WTC11 (cell line): Measurements from ENCODE around the gene ARSB. TPM values are rescaled to one million over a fixed set of nuclear protein-coding genes. Genes with fewer than 3 reads are reported as not detected.

ENCODE experiments used
- ATAC-seq: fragments of 200-7000 bp; cut with Tn5 transposase; 2 replicates; pipeline ENCODE4 v1.10.0; 2021; ENCODE audit warnings: mild to moderate bottlenecking, moderate library complexity
- CTCF ChIA-PET: fragments of 300-600 bp; sonication (Branson Sonifier 250); formaldehyde crosslinking; loops from one replicate; lab custom pipeline; 2021; ENCODE audit warnings: antibody characterized with exemption; lab: Charles Lee
- POLR2A ChIA-PET: fragments of 350-600 bp; sonication (Branson Sonifier 250); formaldehyde crosslinking; loops from one replicate; lab custom pipeline; 2021; ENCODE audit warnings: antibody characterized with exemption; lab: Charles Lee
- DNase-seq: peaks from one replicate; pipeline ENCODE4 v3.0.0; 2021; ENCODE audit warnings: low spot score
- H3K27ac Mint-ChIP-seq: 2 replicates; pipeline ENCODE4 v1.8.0; 2021; ENCODE audit warnings: mixed read lengths
- H3K27me3 Mint-ChIP-seq: 2 replicates; pipeline ENCODE4 v1.8.0; 2021; ENCODE audit warnings: low read depth, mild to moderate bottlenecking, moderate library complexity, mixed read lengths
- H3K36me3 Mint-ChIP-seq: 2 replicates; pipeline ENCODE4 v1.8.0; 2021; ENCODE audit warnings: mixed read lengths
- H3K4me1 Mint-ChIP-seq: 2 replicates; pipeline ENCODE4 v1.8.0; 2022; ENCODE audit warnings: mixed read lengths
- H3K4me3 Mint-ChIP-seq: 2 replicates; pipeline ENCODE4 v1.8.0; 2021; ENCODE audit warnings: mild to moderate bottlenecking, moderate library complexity, mixed read lengths
- H3K9me3 Mint-ChIP-seq: 2 replicates; pipeline ENCODE4 v1.8.0; 2021; ENCODE audit warnings: mixed read lengths
- ATF1 ChIP-seq: sonication (generic); formaldehyde crosslinking; IDR thresholded peaks from 2 replicates; pipeline ENCODE4 v1.8.1; 2023; ENCODE audit warnings: mild to moderate bottlenecking, moderate library complexity, missing genetic modification reagents
- ATF2 ChIP-seq: sonication (generic); formaldehyde crosslinking; IDR thresholded peaks from 2 replicates; pipeline ENCODE4 v1.8.1; 2022; ENCODE audit warnings: low read depth, missing genetic modification reagents, borderline replicate concordance
- ATF3 ChIP-seq: sonication (generic); formaldehyde crosslinking; conservative IDR thresholded peaks from 2 replicates; pipeline ENCODE4 v1.8.1; 2022; ENCODE audit warnings: mild to moderate bottlenecking, missing genetic modification reagents
- FOXJ3 ChIP-seq: sonication (generic); formaldehyde crosslinking; IDR thresholded peaks from 2 replicates; pipeline ENCODE4 v1.9.0; 2021; ENCODE audit warnings: missing genetic modification reagents, mild to moderate bottlenecking, borderline replicate concordance
- GRHL2 ChIP-seq: fragments of 250-450 bp; sonication (Bioruptor Pico); IDR thresholded peaks from 2 replicates; pipeline ENCODE4 v1.8.0; 2022; ENCODE audit warnings: mild to moderate bottlenecking, moderate library complexity; ENCODE audit not compliant: insufficient replicate concordance, severe bottlenecking
- HMGXB4 ChIP-seq: sonication (generic); formaldehyde crosslinking; IDR thresholded peaks from 2 replicates; pipeline ENCODE4 v1.8.1; 2023; ENCODE audit warnings: mild to moderate bottlenecking, moderate library complexity, missing genetic modification reagents
- JUN ChIP-seq: sonication (generic); formaldehyde crosslinking; IDR thresholded peaks from 2 replicates; pipeline ENCODE4 v1.8.0; 2023; ENCODE audit warnings: mild to moderate bottlenecking, missing genetic modification reagents
- KAT7 ChIP-seq: sonication (generic); formaldehyde crosslinking; IDR thresholded peaks from 2 replicates; pipeline ENCODE4 v1.8.1; 2023; ENCODE audit warnings: missing genetic modification reagents, mild to moderate bottlenecking, borderline replicate concordance
- NFYB ChIP-seq: sonication (generic); formaldehyde crosslinking; conservative IDR thresholded peaks from 2 replicates; pipeline ENCODE4 v1.8.0; 2022; ENCODE audit warnings: low read depth, missing genetic modification reagents
- NR1H2 ChIP-seq: sonication (generic); formaldehyde crosslinking; IDR thresholded peaks from 2 replicates; pipeline ENCODE4 v1.9.0; 2021; ENCODE audit warnings: mild to moderate bottlenecking, moderate library complexity, missing genetic modification reagents
- PRRX2 ChIP-seq: fragments of 250-450 bp; sonication (Bioruptor Pico); IDR thresholded peaks from 2 replicates; pipeline ENCODE4 v1.8.0; 2021; ENCODE audit warnings: mild to moderate bottlenecking
- RELA ChIP-seq: sonication (generic); formaldehyde crosslinking; IDR thresholded peaks from 2 replicates; pipeline ENCODE4 v1.8.1; 2022; ENCODE audit warnings: missing genetic modification reagents, mild to moderate bottlenecking, borderline replicate concordance
- RORB ChIP-seq: fragments of 250-450 bp; sonication (Bioruptor Pico); IDR thresholded peaks from 2 replicates; pipeline ENCODE4 v1.9.0; 2021; ENCODE audit warnings: mild to moderate bottlenecking
- SMAD3 ChIP-seq: sonication (generic); formaldehyde crosslinking; IDR thresholded peaks from 2 replicates; pipeline ENCODE4 v1.8.0; 2022; ENCODE audit warnings: missing genetic modification reagents, mild to moderate bottlenecking, borderline replicate concordance
- TEAD1 ChIP-seq: sonication (generic); formaldehyde crosslinking; IDR thresholded peaks from 2 replicates; pipeline ENCODE4 v1.8.0; 2022; ENCODE audit warnings: mild to moderate bottlenecking, missing genetic modification reagents
- TEAD4 ChIP-seq: sonication (generic); formaldehyde crosslinking; IDR thresholded peaks from 2 replicates; pipeline ENCODE4 v1.8.0; 2022; ENCODE audit warnings: mild to moderate bottlenecking, missing genetic modification reagents
- USF1 ChIP-seq: sonication (generic); formaldehyde crosslinking; IDR thresholded peaks from 2 replicates; pipeline ENCODE4 v1.8.0; 2022; ENCODE audit warnings: mild to moderate bottlenecking, missing genetic modification reagents
- USF2 ChIP-seq: sonication (generic); formaldehyde crosslinking; IDR thresholded peaks from 2 replicates; pipeline ENCODE4 v1.8.1; 2023; ENCODE audit warnings: mild to moderate bottlenecking, missing genetic modification reagents, moderate library complexity
- ZBTB21 ChIP-seq: sonication (generic); formaldehyde crosslinking; IDR thresholded peaks from 2 replicates; pipeline ENCODE4 v1.8.1; 2023; ENCODE audit warnings: mild to moderate bottlenecking, missing genetic modification reagents, borderline replicate concordance
- ZBTB43 ChIP-seq: sonication (generic); formaldehyde crosslinking; IDR thresholded peaks from 2 replicates; pipeline ENCODE4 v1.8.1; 2023; ENCODE audit warnings: mild to moderate bottlenecking, missing genetic modification reagents
- ZNF263 ChIP-seq: sonication (generic); formaldehyde crosslinking; IDR thresholded peaks from 2 replicates; pipeline ENCODE4 v1.8.1; 2022; ENCODE audit warnings: low read depth, mild to moderate bottlenecking, moderate library complexity, missing genetic modification reagents
- ZNF396 ChIP-seq: fragments of 250-450 bp; sonication (Bioruptor Pico); IDR thresholded peaks from 2 replicates; pipeline ENCODE4 v1.8.0; 2021; ENCODE audit warnings: mild to moderate bottlenecking, moderate library complexity, borderline replicate concordance
- total RNA-seq: library from RNA; stranded (reverse); gene quantifications from 3 replicates; pipeline ENCODE4 v1.2.3, GENCODE V29; 2021

Gene ARSB
- total RNA-seq, 1 experiment from 2014 or later, result 9.7 TPM

GRCh38 chr5:79002374-79002773 is 17.3 kb upstream of the ARSB start:
- DNase-seq (no peak), ATAC-seq (no peak)
- CTCF ChIA-PET, result no interaction called here
- Mint-ChIP-seq H3K27ac (no peak overlapping the region), H3K4me1 (no peaks in the 10 kb centered on the region), H3K27me3 (no peaks in the 10 kb centered on the region), H3K36me3 (no peaks in the 10 kb centered on the region), H3K4me3 (no peak overlapping the region), H3K9me3 (no peaks in the 10 kb centered on the region)
- POLR2A ChIA-PET, result no interaction called here
- TF ChIP-seq FOXJ3 (no peak), NFYB (no peak), NR1H2 (CRISPR knock-in tag) (no peak), ATF2 (CRISPR knock-in tag) (no peak), ZNF396 (CRISPR knock-in tag) (no peak), PRRX2 (CRISPR knock-in tag) (no peak), SMAD3 (CRISPR knock-in tag) (no peak), ATF1 (CRISPR knock-in tag) (no peak), KAT7 (CRISPR knock-in tag) (no peak), TEAD1 (CRISPR knock-in tag) (no peak), GRHL2 (CRISPR knock-in tag) (no peak), USF2 (CRISPR knock-in tag) (no peak)

GRCh38 chr5:79001471-79001870 is 16.4 kb upstream of the ARSB start:
- DNase-seq (no peak), ATAC-seq (no peak)
- ChIA-PET CTCF (no interaction called here), POLR2A (no interaction called here)
- Mint-ChIP-seq H3K27ac (no peak overlapping the region), H3K27me3 (no peaks in the 10 kb centered on the region), H3K9me3 (no peaks in the 10 kb centered on the region), H3K4me3 (no peak overlapping the region), H3K36me3 (no peaks in the 10 kb centered on the region), H3K4me1 (no peaks in the 10 kb centered on the region)
- TF ChIP-seq NR1H2 (CRISPR knock-in tag), result no peak
- TF ChIP-seq FOXJ3, result no peak
- TF ChIP-seq JUN (CRISPR knock-in tag), result no peak
- TF ChIP-seq USF1, result no peak
- TF ChIP-seq HMGXB4 (CRISPR knock-in tag), result no peak
- TF ChIP-seq RELA (CRISPR knock-in tag), result no peak
- TF ChIP-seq ATF2 (CRISPR knock-in tag), result no peak
- TF ChIP-seq RORB, result no peak
- no peak for TF ChIP-seq TEAD4 (CRISPR knock-in tag)
- TF ChIP-seq NFYB, result no peak
- TF ChIP-seq ZNF263 (CRISPR knock-in tag), result no peak
- no peak for TF ChIP-seq ZBTB43 (CRISPR knock-in tag)
- TF ChIP-seq ATF3 (CRISPR knock-in tag), result no peak
- no peak for TF ChIP-seq USF2 (CRISPR knock-in tag)
- TF ChIP-seq ZBTB21 (CRISPR knock-in tag), result no peak
- TF ChIP-seq, all 79 proteins: peak for 0
